Measurements from ENCODE around the gene SH3RF3. TPM values are rescaled to one million over a fixed set of nuclear protein-coding genes. Genes with fewer than 3 reads are reported as not detected.
"Not testable (repeated sequence)": the region's sequence is repeated elsewhere in the genome, so short reads cannot be mapped to it uniquely, and the experiment has no call there.

The SH3RF3 gene
- polyA plus RNA-seq, 3 donors from 2014 or later: not detected

DNA sequence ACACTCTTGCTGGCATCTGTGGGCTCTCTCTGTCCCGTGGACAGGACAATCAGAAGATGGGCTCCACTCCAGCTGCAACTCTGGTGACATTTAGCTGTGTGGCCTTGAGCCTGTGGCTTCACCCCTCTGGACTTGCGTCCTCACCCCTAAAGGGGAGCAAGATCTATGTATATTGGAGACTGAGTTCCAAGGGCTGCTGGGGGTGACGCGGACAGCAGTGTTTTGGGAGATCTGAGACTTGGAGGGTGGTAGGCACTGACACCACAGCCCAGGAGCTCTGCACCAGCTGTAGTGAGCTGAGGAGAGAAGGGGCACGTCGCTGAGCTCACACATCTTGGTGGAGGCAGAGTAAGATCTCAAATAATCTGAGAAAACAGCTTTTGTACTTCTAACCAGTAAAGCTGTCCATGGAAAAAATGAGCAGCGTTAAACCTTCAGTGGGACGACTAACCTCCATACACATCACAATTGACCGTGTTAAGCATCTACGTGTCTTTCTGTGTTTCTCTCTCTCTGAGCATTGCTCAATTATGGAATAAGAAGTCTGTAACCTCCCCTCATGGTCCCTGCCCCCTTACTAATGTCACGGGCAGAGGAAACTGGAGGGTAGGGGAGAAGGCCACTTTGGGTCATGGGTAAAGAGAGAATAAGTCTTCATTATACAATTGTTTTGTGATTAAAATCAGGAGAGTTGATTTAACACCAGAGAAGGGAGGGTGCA lies 85.8 kb downstream of the SH3RF3 start:
- Mint-ChIP-seq H3K27me3 (ENCODE audit: low read depth in 3 of 3) (peaks cover 27 to 50% (median 36%) of the 10 kb centered on the region in 3 donors), H3K36me3 (peaks cover 0 to 6% (median 3%) of the 10 kb centered on the region in 3 donors), H3K27ac (peak overlapping the region in 5 of 6 donors; percentile 85 to 94 (median 90)), H3K4me3 (peak overlapping the region; percentile 61 to 87 (median 74)), H3K9me3 (peaks cover 0 to 3% (median 0%) of the 10 kb centered on the region in 6 donors), H3K4me1 (peaks cover 80 to 85% of the 10 kb centered on the region in 2 donors)
- DNase-seq: no peak

DNA sequence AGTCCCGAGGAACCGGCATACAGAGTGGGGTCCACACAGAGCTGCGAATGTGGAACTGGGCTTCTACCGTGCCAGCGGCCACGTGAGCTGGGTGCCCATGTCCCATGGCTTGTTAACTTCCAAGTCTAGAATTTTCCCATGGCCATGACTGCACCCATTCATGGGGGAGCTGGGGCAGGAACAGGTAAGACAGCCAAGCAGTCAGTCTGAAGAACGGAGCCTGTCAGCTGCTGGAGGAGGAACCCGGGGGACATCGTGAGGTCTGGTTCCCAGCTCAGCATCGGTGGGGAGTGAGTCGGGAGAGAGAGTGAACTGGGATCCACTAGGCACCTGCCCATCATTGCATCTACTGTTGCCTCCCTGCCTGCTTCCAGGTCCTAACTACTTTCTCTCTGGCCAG lies 86.9 kb downstream of the SH3RF3 start:
- Mint-ChIP-seq H3K4me1 (peaks cover 76 to 81% of the 10 kb centered on the region in 2 donors), H3K36me3 (peaks cover 0 to 6% (median 3%) of the 10 kb centered on the region in 3 donors), H3K9me3 (peaks cover 0 to 3% (median 0%) of the 10 kb centered on the region in 6 donors), H3K27me3 (ENCODE audit: low read depth in 3 of 3) (peaks cover 25 to 49% (median 36%) of the 10 kb centered on the region in 3 donors), H3K27ac (peak overlapping the region in 1 of 6 donors; percentile 94), H3K4me3 (peak overlapping the region in 1 of 5 donors; percentile 51)
- no peak for DNase-seq

DNA sequence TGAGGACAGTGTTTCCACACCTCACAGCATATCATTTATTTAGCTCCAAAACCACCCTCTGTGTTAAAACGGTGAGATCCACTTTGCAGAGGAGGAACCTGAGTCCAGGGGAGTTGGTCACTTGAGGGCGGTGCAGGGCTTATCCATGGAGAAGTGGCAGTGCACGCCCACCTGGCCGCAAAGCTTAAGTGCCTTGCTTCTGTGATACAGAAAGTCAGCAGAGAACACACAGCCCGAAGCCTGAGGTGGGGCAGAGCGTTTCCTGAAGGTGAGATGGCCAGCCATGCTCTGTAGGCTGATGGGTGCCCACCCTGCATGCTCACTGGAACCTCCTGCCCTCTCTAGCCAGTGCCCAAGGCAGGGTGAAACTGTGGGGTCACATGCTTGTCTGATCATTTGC lies 87.3 kb downstream of the SH3RF3 start:
- Mint-ChIP-seq H3K27me3 (ENCODE audit: low read depth in 3 of 3) (peaks cover 25 to 45% (median 36%) of the 10 kb centered on the region in 3 donors), H3K4me3 (peak overlapping the region in 2 of 5 donors; percentile 13 to 51), H3K27ac (peak overlapping the region in 1 of 6 donors; percentile 94), H3K9me3 (peaks cover 0 to 3% (median 0%) of the 10 kb centered on the region in 6 donors), H3K4me1 (peaks cover 72 to 76% of the 10 kb centered on the region in 2 donors), H3K36me3 (peaks cover 0 to 6% (median 3%) of the 10 kb centered on the region in 3 donors)
- DNase-seq: no peak

DNA sequence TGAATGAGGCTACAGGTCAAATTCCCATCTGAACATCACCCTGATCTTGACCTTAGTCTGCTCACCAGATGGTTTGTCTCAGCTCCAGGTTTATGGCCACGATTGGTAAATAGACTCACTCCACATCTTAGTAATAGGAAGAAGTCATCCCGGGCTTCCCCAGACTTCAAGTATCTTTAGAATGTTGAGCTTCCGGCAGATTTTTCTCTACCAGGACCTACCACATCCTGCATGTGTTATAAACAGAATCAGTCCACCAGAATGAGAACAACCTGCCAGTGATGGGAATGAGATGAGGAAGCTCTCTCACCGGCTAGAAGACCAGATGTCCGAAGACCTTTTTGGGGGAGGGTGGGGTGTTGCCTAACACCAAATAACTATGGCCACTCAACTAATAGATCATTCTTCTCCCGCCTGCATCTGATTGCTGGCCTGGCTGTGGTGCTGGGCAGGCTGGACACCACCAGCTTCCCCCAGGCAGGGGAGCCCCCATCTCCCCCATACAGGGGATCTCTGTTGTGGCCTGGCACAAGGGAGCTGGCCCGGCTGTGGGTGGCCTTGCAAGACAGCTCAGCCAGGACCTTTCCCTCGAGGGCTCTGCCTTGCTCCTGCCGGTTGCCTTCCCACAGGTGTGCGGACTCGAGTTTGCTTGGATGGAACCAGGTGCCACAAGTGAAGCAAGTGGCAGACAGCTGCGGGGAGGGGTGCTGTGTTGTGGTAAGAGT lies 88.5 kb downstream of the SH3RF3 start:
- peak overlapping the region in 3 of 6 donors; percentile 26 to 54 (median 36) for H3K27ac Mint-ChIP-seq
- H3K27me3 Mint-ChIP-seq (ENCODE audit: low read depth in 3 of 3): peaks cover 25 to 39% (median 36%) of the 10 kb centered on the region in 3 donors
- H3K4me3 Mint-ChIP-seq: peak overlapping the region; percentile 40 to 80 (median 71)
- peaks cover 0 to 6% (median 3%) of the 10 kb centered on the region in 3 donors for H3K36me3 Mint-ChIP-seq
- peaks cover 66 to 69% of the 10 kb centered on the region in 2 donors for H3K4me1 Mint-ChIP-seq
- peaks cover 0 to 3% (median 0%) of the 10 kb centered on the region in 6 donors for H3K9me3 Mint-ChIP-seq
- no peak for DNase-seq

DNA sequence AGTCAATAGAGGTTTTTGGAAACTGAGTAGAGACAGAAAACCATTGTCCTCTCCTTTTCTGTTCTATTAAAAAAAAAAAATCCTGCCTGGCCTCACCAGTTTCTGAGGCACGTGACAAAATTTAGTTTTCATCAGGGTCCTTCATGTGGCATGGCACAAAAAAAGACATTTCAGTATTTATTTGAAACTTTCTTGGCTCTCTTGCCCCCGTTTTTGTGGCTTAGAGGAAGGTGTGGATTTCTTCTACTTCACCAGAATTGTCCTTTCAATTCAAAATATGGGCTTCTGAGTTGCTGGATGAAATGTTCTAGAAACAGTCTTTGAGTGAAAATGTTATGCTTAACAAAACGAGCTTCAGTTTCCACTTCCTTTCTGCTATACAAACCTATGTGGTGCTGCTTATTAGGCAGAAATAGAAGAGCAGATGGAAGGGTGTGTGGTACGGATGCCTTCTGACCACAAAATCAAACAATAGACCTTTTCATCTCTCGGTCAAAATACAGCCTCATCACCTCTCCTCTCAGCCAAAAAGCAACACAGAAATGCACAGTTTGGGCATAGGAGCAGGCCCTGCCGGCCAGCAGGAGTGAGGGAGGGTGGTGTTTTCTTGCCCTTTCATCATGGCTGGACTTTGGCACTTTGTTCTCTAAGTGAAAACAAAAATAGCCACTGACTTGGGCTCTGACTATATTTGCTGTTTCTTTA lies 89.2 kb downstream of the SH3RF3 start:
- H3K36me3 Mint-ChIP-seq: peaks cover 0 to 6% (median 3%) of the 10 kb centered on the region in 3 donors
- peak overlapping the region; percentile 40 to 80 (median 71) for H3K4me3 Mint-ChIP-seq
- H3K27ac Mint-ChIP-seq: peak overlapping the region in 4 of 6 donors; percentile 31 to 54 (median 41)

DNA sequence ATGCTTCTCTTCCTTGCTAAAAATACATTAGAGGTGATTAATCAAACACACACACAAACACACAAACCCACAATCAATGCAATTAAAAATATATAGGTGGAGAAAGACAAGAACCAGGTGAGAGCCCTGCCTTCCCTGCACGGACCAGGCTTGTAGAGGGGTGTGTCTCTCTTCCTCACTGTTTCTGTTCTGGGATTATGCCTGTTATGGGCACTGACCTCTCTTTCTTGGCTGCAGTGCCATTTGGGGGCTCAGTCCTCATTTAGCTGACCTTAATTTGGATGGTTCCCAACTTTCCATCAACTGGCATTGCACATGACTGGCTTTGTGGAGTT lies 89.8 kb downstream of the SH3RF3 start:
- peaks cover 0 to 6% (median 3%) of the 10 kb centered on the region in 3 donors for H3K36me3 Mint-ChIP-seq
- H3K4me3 Mint-ChIP-seq: peak overlapping the region in 4 of 5 donors; percentile 14 to 73 (median 68)
- H3K27ac Mint-ChIP-seq: peak overlapping the region in 2 of 6 donors; percentile 31 to 43

More for the DNA sequence above, 89.2 kb downstream of the SH3RF3 start:
- Mint-ChIP-seq H3K4me1 (peaks cover 59 to 61% of the 10 kb centered on the region in 2 donors), H3K27me3 (ENCODE audit: low read depth in 3 of 3) (peaks cover 28 to 36% (median 33%) of the 10 kb centered on the region in 3 donors), H3K9me3 (peaks cover 0 to 3% (median 0%) of the 10 kb centered on the region in 6 donors)
- peak in 2 of 3 donors; percentile 24 to 27 for DNase-seq

DNA sequence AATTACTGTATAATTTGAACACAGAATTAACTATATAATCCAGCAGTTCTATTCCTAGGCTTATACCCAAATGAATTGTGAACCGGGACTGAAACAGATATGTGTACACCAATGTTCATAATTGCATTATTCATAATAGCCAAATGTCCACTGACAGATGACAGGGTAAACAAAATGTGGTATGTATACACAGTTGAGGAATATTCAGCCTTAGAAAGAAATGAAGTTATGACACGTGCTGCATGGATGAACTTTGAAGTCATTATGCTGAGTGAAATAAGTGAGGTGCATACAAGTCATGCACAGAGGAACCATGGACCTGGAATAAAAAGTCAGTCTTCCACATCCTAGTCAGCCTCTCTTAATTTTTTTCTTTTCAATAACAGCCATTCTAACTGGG lies 91.9 kb downstream of the SH3RF3 start:
- H3K4me3 Mint-ChIP-seq: no peak overlapping the region
- DNase-seq: no peak
- peaks cover 11 to 19% (median 12%) of the 10 kb centered on the region in 3 donors for H3K27me3 Mint-ChIP-seq (ENCODE audit: low read depth in 3 of 3)
- H3K4me1 Mint-ChIP-seq: peaks cover 33 to 40% of the 10 kb centered on the region in 2 donors
- H3K27ac Mint-ChIP-seq: no peak overlapping the region
- peaks cover 0 to 3% (median 0%) of the 10 kb centered on the region in 6 donors for H3K9me3 Mint-ChIP-seq
- peaks cover 0 to 6% (median 3%) of the 10 kb centered on the region in 3 donors for H3K36me3 Mint-ChIP-seq

More for the DNA sequence above, 89.8 kb downstream of the SH3RF3 start:
- H3K27me3 Mint-ChIP-seq (ENCODE audit: low read depth in 3 of 3): peaks cover 23 to 31% (median 29%) of the 10 kb centered on the region in 3 donors
- peaks cover 54 to 56% of the 10 kb centered on the region in 2 donors for H3K4me1 Mint-ChIP-seq
- DNase-seq: no peak
- peaks cover 0 to 3% (median 0%) of the 10 kb centered on the region in 6 donors for H3K9me3 Mint-ChIP-seq

DNA sequence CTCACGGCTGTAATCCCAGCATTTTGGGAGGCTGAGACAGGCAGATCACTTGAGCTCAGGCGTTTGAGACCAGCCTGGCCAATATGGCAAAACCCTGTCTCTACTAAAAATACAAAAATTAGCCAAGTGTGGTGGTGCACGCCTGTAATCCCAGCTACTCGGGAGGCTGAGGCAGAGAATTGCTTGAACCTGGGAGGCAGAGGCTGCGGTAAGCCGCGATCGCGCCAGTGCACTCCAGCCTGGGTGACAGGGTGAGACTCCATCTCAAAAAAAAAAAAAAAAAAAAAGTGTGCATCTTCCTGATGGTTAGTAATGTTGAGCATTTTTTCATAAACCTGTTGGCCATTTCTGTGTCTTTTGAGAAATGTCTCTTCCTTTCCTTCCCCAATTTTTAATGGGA lies 92.3 kb downstream of the SH3RF3 start:
- H3K9me3 Mint-ChIP-seq, DNase-seq, H3K4me3 Mint-ChIP-seq, H3K27ac Mint-ChIP-seq, H3K36me3 Mint-ChIP-seq: not testable (repeated sequence)
- H3K4me1 Mint-ChIP-seq: peaks cover 28 to 35% of the 10 kb centered on the region in 2 donors
- peaks cover 8 to 16% (median 9%) of the 10 kb centered on the region in 3 donors for H3K27me3 Mint-ChIP-seq (ENCODE audit: low read depth in 3 of 3)

DNA sequence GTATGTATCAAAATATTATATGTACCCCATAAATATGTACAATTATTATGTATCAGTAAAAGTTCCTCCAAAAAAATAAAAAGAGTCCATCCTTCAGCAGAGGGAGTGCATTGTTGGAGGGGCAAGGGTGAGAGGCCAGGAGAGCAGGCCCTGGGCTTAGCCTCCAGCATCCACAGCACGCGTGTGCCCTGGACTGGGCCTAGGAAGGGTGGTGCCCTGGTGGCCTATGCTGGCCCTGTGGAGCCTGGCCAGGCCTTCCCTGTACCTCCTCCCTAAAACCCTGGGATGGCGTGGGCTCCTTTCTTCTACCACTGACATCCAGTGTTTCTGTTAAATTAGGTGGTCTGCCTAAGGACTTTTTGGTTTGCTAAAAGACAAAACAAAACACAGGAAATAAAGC lies 93.4 kb downstream of the SH3RF3 start:
- DNase-seq: no peak
- Mint-ChIP-seq H3K27me3 (ENCODE audit: low read depth in 3 of 3) (peaks cover 5 to 9% (median 9%) of the 10 kb centered on the region in 3 donors), H3K27ac (no peak overlapping the region), H3K4me3 (no peak overlapping the region), H3K4me1 (peaks cover 17 to 26% of the 10 kb centered on the region in 2 donors), H3K36me3 (peaks cover 0 to 3% (median 0%) of the 10 kb centered on the region in 3 donors), H3K9me3 (no peaks in the 10 kb centered on the region)

DNA sequence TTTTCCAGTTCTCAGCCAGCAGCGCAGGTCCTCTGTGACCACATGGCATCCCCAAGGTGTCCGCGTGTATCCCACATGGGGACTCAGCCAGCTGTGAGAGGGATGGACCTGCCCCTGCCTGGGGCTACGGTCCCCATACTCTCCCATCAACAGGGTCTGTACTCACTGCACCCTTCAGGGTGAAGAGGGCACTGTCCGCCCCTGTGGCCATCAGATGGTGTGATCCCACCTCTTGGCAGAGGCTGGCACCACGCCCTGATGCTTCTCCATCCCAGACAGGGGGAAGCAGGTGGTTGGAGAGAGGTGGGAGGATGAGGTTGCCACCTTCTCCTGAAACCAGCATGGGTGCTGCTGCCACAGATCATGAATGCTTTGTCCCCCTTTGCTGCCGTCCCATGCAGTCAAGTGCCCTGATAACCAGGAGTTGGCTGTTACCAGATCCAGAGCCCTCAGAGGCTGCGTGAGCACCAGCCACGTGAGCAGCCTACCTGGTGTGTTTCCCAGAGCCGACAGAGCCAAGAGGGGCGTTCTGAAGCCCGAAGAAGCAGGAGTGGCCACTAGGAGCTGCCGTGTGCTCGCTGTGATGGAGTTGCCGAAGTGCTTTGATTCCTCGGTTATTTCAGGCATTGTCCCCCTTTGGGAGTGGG lies 93.9 kb downstream of the SH3RF3 start:
- H3K27me3 Mint-ChIP-seq (ENCODE audit: low read depth in 3 of 3): peaks cover 4 to 7% (median 6%) of the 10 kb centered on the region in 3 donors
- DNase-seq: no peak
- peaks cover 12 to 21% of the 10 kb centered on the region in 2 donors for H3K4me1 Mint-ChIP-seq
- no peaks in the 10 kb centered on the region for H3K36me3 Mint-ChIP-seq
- no peak overlapping the region for H3K4me3 Mint-ChIP-seq
- no peaks in the 10 kb centered on the region for H3K9me3 Mint-ChIP-seq
- no peak overlapping the region for H3K27ac Mint-ChIP-seq

DNA sequence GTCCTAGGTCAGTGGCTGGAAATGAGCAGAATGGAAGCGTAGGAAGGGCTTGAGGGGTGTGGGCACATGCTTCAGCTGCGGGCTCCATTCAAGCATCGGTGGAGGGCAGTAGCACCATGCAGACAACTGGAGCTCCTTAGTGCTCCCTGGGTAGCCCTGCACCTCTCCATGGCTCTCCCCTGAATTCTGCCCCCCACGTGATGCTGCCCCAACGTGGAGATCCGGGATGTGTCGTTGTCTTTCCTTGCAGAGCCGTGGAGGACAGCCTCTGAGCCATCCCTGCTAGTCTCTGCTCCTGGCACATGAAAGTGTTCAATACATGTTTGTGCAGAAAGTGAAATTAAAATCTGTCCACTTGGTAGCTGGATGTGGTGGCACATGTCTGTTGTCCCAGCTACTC lies 94.5 kb downstream of the SH3RF3 start:
- H3K27ac Mint-ChIP-seq: no peak overlapping the region
- H3K4me3 Mint-ChIP-seq: no peak overlapping the region
- no peaks in the 10 kb centered on the region for H3K36me3 Mint-ChIP-seq
- H3K4me1 Mint-ChIP-seq: peaks cover 10 to 16% of the 10 kb centered on the region in 2 donors
- DNase-seq: no peak
- H3K9me3 Mint-ChIP-seq: no peaks in the 10 kb centered on the region
- H3K27me3 Mint-ChIP-seq (ENCODE audit: low read depth in 3 of 3): peaks cover 3 to 5% (median 4%) of the 10 kb centered on the region in 3 donors

DNA sequence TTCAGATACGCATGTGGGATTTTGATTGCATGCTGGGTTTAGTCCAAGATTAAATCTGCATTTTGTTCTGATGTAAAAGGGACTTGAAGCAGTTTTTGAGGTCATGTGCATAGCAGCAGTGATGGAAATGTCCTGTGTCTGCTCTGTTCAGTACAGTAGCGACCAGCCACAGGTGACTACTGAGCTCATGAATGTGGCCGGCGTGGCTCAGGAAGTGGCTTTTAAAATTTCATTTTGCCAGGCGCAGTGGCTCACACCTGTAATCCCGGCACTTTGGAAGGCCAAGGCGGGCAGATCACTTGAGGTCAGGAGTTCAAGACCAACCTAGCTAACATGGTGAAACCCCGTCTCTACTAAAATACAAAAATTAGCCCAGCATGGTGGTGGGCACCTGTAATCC lies 95.3 kb downstream of the SH3RF3 start:
- not testable (repeated sequence) for H3K9me3 Mint-ChIP-seq; H3K4me3 Mint-ChIP-seq; DNase-seq; H3K27me3 Mint-ChIP-seq (ENCODE audit: low read depth in 3 of 3); H3K27ac Mint-ChIP-seq; H3K36me3 Mint-ChIP-seq
- peaks cover 12 to 17% of the 10 kb centered on the region in 2 donors for H3K4me1 Mint-ChIP-seq
